GM23338 (cell line): ENCODE measurements around the gene KYAT1. TPM values are rescaled to one million over a fixed set of nuclear protein-coding genes. Genes with fewer than 3 reads are reported as not detected.
A peak's percentile ranks its signal among the peaks of the same experiment; 100 is the strongest.

Source experiments
- ATAC-seq: fragments of 200-7000 bp; cut with Tn5 transposase; 3 replicates; pipeline ENCODE4 v1.9.1; 2020
- DNase-seq: peaks from one replicate; pipeline ENCODE4 v3.0.0-alpha.2; 2015; ENCODE audit warnings: low spot score
- H2AFZ ChIP-seq: fragments of 200-600 bp; sonication (generic); 2 replicates; pipeline ENCODE4 v1.8.0; 2016; ENCODE audit warnings: antibody characterized with exemption, mild to moderate bottlenecking, moderate library complexity
- H3F3A ChIP-seq: fragments of 200-600 bp; sonication (generic); replicated peaks from 2 replicates; pipeline ENCODE4 v1.8.0; 2017; ENCODE audit warnings: antibody characterized with exemption, mixed run types, low read depth
- H3K27ac ChIP-seq: fragments of 200-600 bp; sonication (generic); 2 replicates; pipeline ENCODE4 v1.6.1; 2016; ENCODE audit warnings: low read depth
- H3K27me3 ChIP-seq: fragments of 200-600 bp; sonication (generic); 2 replicates; pipeline ENCODE4 v1.8.0; 2016; ENCODE audit warnings: mild to moderate bottlenecking, mixed run types, moderate library complexity; ENCODE audit not compliant: insufficient read depth
- H3K36me3 ChIP-seq: fragments of 200-600 bp; sonication (generic); 2 replicates; pipeline ENCODE4 v1.8.0; 2016; ENCODE audit warnings: mild to moderate bottlenecking; ENCODE audit not compliant: insufficient read depth
- H3K4me1 ChIP-seq: fragments of 200-600 bp; sonication (generic); 2 replicates; pipeline ENCODE4 v1.8.0; 2016; ENCODE audit warnings: mild to moderate bottlenecking, moderate library complexity; ENCODE audit not compliant: insufficient read depth
- H3K4me2 ChIP-seq: fragments of 200-600 bp; sonication (generic); 2 replicates; pipeline ENCODE4 v1.7.1; 2017; ENCODE audit warnings: mixed run types
- H3K4me3 ChIP-seq: fragments of 200-600 bp; sonication (generic); 2 replicates; pipeline ENCODE4 v1.6.1; 2016; ENCODE audit warnings: mixed run types
- H3K79me2 ChIP-seq: fragments of 200-600 bp; sonication (generic); replicated peaks from 2 replicates; pipeline ENCODE4 v1.8.0; 2017; ENCODE audit warnings: mild to moderate bottlenecking; ENCODE audit not compliant: insufficient read depth
- H3K9me2 ChIP-seq: fragments of 200-600 bp; sonication (generic); 2 replicates; pipeline ENCODE4 v1.8.0; 2017; ENCODE audit not compliant: insufficient read depth
- H4K20me1 ChIP-seq: fragments of 200-600 bp; sonication (generic); replicated peaks from 2 replicates; pipeline ENCODE4 v1.8.0; 2017; ENCODE audit warnings: mild to moderate bottlenecking; ENCODE audit not compliant: insufficient read depth
- H3K27ac Mint-ChIP-seq: 2 replicates; pipeline ENCODE4 v1.8.0; 2020; ENCODE audit warnings: inconsistent platforms, mild to moderate bottlenecking, moderate library complexity, mixed read lengths
- H3K27me3 Mint-ChIP-seq: 3 replicates; pipeline ENCODE4 v1.8.0; 2022; ENCODE audit warnings: low read depth, mild to moderate bottlenecking, moderate library complexity, mixed read lengths, inconsistent platforms; ENCODE audit not compliant: insufficient read depth, poor library complexity
- H3K36me3 Mint-ChIP-seq: 3 replicates; pipeline ENCODE4 v1.8.0; 2021; ENCODE audit warnings: low read depth, mild to moderate bottlenecking, inconsistent platforms, moderate library complexity, mixed read lengths
- H3K4me1 Mint-ChIP-seq: 3 replicates; pipeline ENCODE4 v1.8.0; 2020; ENCODE audit warnings: mild to moderate bottlenecking, inconsistent platforms, mixed read lengths
- H3K4me3 Mint-ChIP-seq: 3 replicates; pipeline ENCODE4 v1.8.0; 2021; ENCODE audit warnings: moderate library complexity, mild to moderate bottlenecking, inconsistent platforms, mixed read lengths
- H3K9me3 Mint-ChIP-seq: 3 replicates; pipeline ENCODE4 v1.8.0; 2020; ENCODE audit warnings: moderate library complexity, mild to moderate bottlenecking, inconsistent platforms, mixed read lengths
- CREB1 ChIP-seq: fragments of 250-450 bp; sonication (Bioruptor Pico); IDR thresholded peaks from 2 replicates; pipeline ENCODE4 v1.5.0; 2020; ENCODE audit warnings: low read depth, mild to moderate bottlenecking, moderate library complexity
- CTCF ChIP-seq, 2 experiments: fragments of 200-600 bp in 1 of 2; sonication (generic) in 1 of 2; conservative IDR thresholded peaks; 2 replicates each; pipeline versions ENCODE4 v1.5.1 to v1.6.1; 2016 to 2017; ENCODE audit warnings: antibody characterized with exemption in 2 of 2, low read depth in 2 of 2, mild to moderate bottlenecking in 2 of 2, moderate library complexity in 1 of 2
- ETS1 ChIP-seq: IDR thresholded peaks from 2 replicates; pipeline ENCODE4 v1.6.1; 2016; ENCODE audit warnings: antibody characterized with exemption
- EZH2 ChIP-seq: fragments of 200-600 bp; sonication (generic); IDR thresholded peaks from one replicate; pipeline ENCODE4 v1.8.0; 2017; ENCODE audit warnings: antibody characterized with exemption, mild to moderate bottlenecking, low read depth; ENCODE audit not compliant: unreplicated experiment
- EZH2phosphoT487 ChIP-seq: fragments of 200-600 bp; sonication (generic); IDR thresholded peaks from one replicate; pipeline ENCODE4 v1.8.1; 2018; ENCODE audit warnings: antibody characterized with exemption; ENCODE audit not compliant: unreplicated experiment
- JUNB ChIP-seq: IDR thresholded peaks from one replicate; pipeline ENCODE4 v1.6.1; 2016; ENCODE audit warnings: antibody characterized with exemption; ENCODE audit not compliant: unreplicated experiment
- NANOG ChIP-seq: IDR thresholded peaks from 2 replicates; pipeline ENCODE4 v1.6.1; 2016; ENCODE audit warnings: antibody characterized with exemption, borderline replicate concordance
- POLR2AphosphoS5 ChIP-seq: IDR thresholded peaks from 2 replicates; pipeline ENCODE4 v1.6.1; 2016; ENCODE audit warnings: antibody characterized with exemption, low read depth
- REST ChIP-seq: IDR thresholded peaks from one replicate; pipeline ENCODE4 v1.6.1; 2018; ENCODE audit warnings: antibody characterized with exemption; ENCODE audit not compliant: unreplicated experiment
- STAT1 ChIP-seq: IDR thresholded peaks from one replicate; pipeline ENCODE4 v1.6.1; 2016; ENCODE audit warnings: antibody characterized with exemption; ENCODE audit not compliant: unreplicated experiment
- ZNF114 ChIP-seq: fragments of 250-450 bp; sonication (Bioruptor Pico); IDR thresholded peaks from 2 replicates; pipeline ENCODE4 v1.5.0; 2020; ENCODE audit warnings: mild to moderate bottlenecking, moderate library complexity
- ZNF331 ChIP-seq: fragments of 250-450 bp; sonication (Bioruptor Pico); IDR thresholded peaks from 2 replicates; pipeline ENCODE4 v1.5.0; 2020; ENCODE audit warnings: low read depth, mild to moderate bottlenecking, moderate library complexity
- polyA plus RNA-seq: library from polyadenylated mRNA; unstranded; fragments of >200 nt; fragmentation: Nextera tagmentation; extraction: Ambion mirVana; gene quantifications from 2 replicates; pipeline ENCODE4 v1.2.1, GENCODE V29; 2016
- total RNA-seq: library from RNA; depleted of rRNA; stranded (reverse); fragments of >200 nt; shearing (Covaris generic); gene quantifications from 2 replicates; pipeline ENCODE4 v1.2.3, GENCODE V29; 2014

The KYAT1 gene
- total and polyA plus RNA-seq, 2 experiments from 2014 or later: 26.1 to 34.0 TPM

- H3F3A ChIP-seq: peaks cover 21% of the 10 kb centered on the region; the same call in 1 of the 2 replicates
- Mint-ChIP-seq H3K27ac (peak overlapping the region; percentile 40; the same call in 1 of the 2 replicates), H3K9me3 (no peaks in the 10 kb centered on the region), H3K36me3 (peaks cover 63% of the 10 kb centered on the region), H3K4me1 (peaks cover 55% of the 10 kb centered on the region), H3K27me3 (peaks cover 1% of the 10 kb centered on the region), H3K4me3 (no peak overlapping the region)
- no peaks in the 10 kb centered on the region for H3K27me3 ChIP-seq
- peaks cover 2% of the 10 kb centered on the region; the same call in 1 of the 2 replicates for H3K36me3 ChIP-seq
- H3K4me1 ChIP-seq: peaks cover 26% of the 10 kb centered on the region
- H3K9me2 ChIP-seq: no peaks in the 10 kb centered on the region
- DNase-seq: no peak
- no peak overlapping the region; the same call in 1 of the 2 replicates for H3K27ac ChIP-seq
- no peak for ATAC-seq
- H3K79me2 ChIP-seq: peaks cover 87% of the 10 kb centered on the region
- no peak overlapping the region for H2AFZ ChIP-seq
- H4K20me1 ChIP-seq: peaks cover 17% of the 10 kb centered on the region; the same call in 1 of the 2 replicates
- TF ChIP-seq ZNF114 (no peak), NANOG (no peak), EZH2phosphoT487 (no peak), CREB1 (no peak), CTCF (conservative IDR thresholded peaks at IDR 0.05; ENCODE audit: low read depth in 2 of 2) (no peak), STAT1 (no peak)
- H3K4me3 ChIP-seq: no peak overlapping the region
- H3K4me2 ChIP-seq: no peak overlapping the region
Observed at GRCh38 chr9:128891321-128892220, 9.8 kb upstream of the KYAT1 start.

- peaks cover 26% of the 10 kb centered on the region; the same call in 1 of the 2 replicates for H3F3A ChIP-seq
- peak overlapping the region; percentile 26; the same call in 1 of the 2 replicates for H3K4me3 ChIP-seq
- Mint-ChIP-seq H3K9me3 (no peaks in the 10 kb centered on the region), H3K4me3 (peak overlapping the region; percentile 54; the same call in 2 of the 3 replicates), H3K27ac (peak overlapping the region; percentile 76), H3K27me3 (peaks cover 17% of the 10 kb centered on the region), H3K4me1 (peaks cover 68% of the 10 kb centered on the region), H3K36me3 (peaks cover 73% of the 10 kb centered on the region)
- peak; percentile 66 for DNase-seq
- peaks cover 93% of the 10 kb centered on the region for H3K79me2 ChIP-seq
- no peaks in the 10 kb centered on the region; the same call in 1 of the 2 replicates for H3K36me3 ChIP-seq
- peaks cover 8% of the 10 kb centered on the region for H4K20me1 ChIP-seq
- H3K27me3 ChIP-seq: no peaks in the 10 kb centered on the region
- H3K9me2 ChIP-seq: no peaks in the 10 kb centered on the region
- H3K4me2 ChIP-seq: peak overlapping the region; percentile 55
- peaks cover 23% of the 10 kb centered on the region for H3K4me1 ChIP-seq
- H3K27ac ChIP-seq: peak overlapping the region; percentile 90
- H2AFZ ChIP-seq: no peak overlapping the region
- peak; percentile 77 for ATAC-seq
- TF ChIP-seq REST (no peak), EZH2 (no peak), ETS1 (peak; percentile 54; the same call in 1 of the 2 replicates), JUNB (no peak), POLR2AphosphoS5 (no peak; the same call in 1 of the 2 replicates), NANOG (no peak), ZNF114 (no peak), EZH2phosphoT487 (no peak), CTCF (conservative IDR thresholded peaks at IDR 0.05; ENCODE audit: low read depth in 2 of 2) (no peak), CREB1 (no peak; the same call in 1 of the 2 replicates), ZNF331 (CRISPR knock-in tag) (no peak), STAT1 (no peak)
Observed at GRCh38 chr9:128887914-128888350, 6.2 kb upstream of the KYAT1 start.
